Epithelial cell of proximal tubule (primary cell): ENCODE results near the gene AGBL4. TPM values are rescaled to one million over a fixed set of nuclear protein-coding genes. Genes with fewer than 3 reads are reported as not detected.
A peak's percentile ranks its signal among the peaks of the same experiment; 100 is the strongest.

Experiments used
- DNase-seq: peaks from one replicate; pipeline ENCODE4 v3.0.0-alpha.2; 2011; ENCODE audit warnings: low read depth
- H3K4me3 ChIP-seq: 2 replicates; pipeline ENCODE4 v1.5.1; 2011; ENCODE audit warnings: low read depth, mild to moderate bottlenecking, low read length
- CTCF ChIP-seq: conservative IDR thresholded peaks from 2 replicates; pipeline ENCODE4 v1.5.1; 2012; ENCODE audit warnings: low read depth, mild to moderate bottlenecking, low read length
- total RNA-seq: library from RNA; depleted of rRNA; stranded (reverse); fragments of >200 nt; gene quantifications from 2 replicates; pipeline ENCODE4 v1.2.3, GENCODE V29; 2015

The AGBL4 gene
- total RNA-seq, 1 donor from 2014 or later = not detected

DNA sequence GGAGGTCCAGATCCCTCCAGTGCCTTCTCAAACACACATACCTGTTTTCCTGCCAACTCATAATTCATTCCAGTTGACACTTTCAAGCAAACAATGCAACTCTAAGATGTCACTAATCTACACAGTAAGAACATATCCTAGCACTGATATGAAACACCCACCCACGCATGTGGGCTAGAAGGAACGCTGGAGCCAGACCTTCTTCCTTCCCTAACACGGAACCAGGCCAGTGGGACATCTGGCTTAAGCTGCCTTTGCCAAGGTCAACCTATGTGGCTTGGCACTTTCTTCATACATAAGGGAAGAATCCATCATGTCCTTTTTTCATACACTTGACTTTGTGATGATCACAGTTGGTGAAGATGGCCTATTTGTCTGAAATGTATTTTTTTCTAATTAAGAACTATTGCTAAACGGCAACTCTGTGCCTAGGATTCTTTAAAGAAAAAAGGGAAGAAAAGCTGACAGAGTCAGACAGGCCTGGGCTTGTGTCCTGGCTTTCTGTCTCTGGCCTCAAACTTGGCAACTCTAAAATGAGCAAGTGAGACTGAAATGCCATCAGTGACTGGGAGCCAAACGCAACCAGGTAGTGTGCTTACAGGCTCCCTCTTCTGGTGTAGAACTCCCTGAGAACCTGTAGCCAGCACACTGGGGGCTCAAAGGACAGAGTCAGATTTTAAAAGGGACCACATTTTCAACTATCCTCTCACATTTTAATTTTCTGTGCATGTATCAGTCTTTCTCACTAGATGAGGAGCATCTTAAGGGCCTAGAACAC is 1154.4 kb downstream of the AGBL4 start:
- TF ChIP-seq CTCF = peak; percentile 44
- no peak overlapping the region for H3K4me3 ChIP-seq
- no peak for DNase-seq

DNA sequence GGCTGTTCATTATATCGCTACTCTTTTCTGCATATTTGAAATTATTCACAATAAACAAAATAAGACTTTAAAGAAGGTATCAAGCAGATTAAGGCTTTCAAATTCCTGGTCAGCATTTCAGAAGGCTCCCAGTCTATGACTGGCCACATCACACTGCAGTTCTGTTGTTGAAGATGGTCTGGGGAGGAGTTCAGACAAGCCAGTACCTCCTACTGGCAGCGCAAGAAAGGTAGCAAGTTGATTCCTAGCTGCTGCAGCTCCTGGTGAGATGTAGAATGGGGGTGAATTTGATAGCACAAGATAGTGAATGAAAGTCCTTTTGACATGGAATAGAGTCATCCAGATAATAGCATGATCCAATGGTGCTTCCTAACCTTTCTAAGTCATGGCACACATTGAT is 1158.8 kb downstream of the AGBL4 start:
- no peak overlapping the region for H3K4me3 ChIP-seq
- no peak for TF ChIP-seq CTCF
- DNase-seq = no peak

- no peak overlapping the region for H3K4me3 ChIP-seq
- peak; percentile 25 for DNase-seq
- TF ChIP-seq CTCF = no peak
Observed at GRCh38 chr1:48859456-48859855, 1164.3 kb downstream of the AGBL4 start.

- DNase-seq = no peak
- H3K4me3 ChIP-seq = no peak overlapping the region
- no peak for TF ChIP-seq CTCF
Observed at GRCh38 chr1:48858200-48858920, 1165.4 kb downstream of the AGBL4 start.

DNA sequence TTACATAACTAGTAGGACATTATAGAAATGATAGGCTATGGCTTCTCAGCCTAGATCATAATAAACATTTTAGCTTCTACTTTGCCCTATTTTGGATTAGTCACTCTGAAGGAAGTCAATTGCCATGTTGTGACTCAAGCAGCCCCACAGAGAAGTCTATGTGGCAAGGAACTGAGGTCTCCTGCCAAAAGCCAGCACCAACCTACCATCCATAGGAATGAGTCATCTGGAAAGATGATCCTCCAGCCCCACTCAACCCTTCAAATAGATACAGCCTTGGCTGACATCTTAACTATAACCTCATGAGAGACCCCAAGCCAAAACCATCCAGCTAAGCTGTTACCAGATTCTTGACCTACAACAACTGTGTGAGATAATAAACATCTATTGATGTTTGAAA is 1170.7 kb downstream of the AGBL4 start:
- DNase-seq = peak; percentile 43
- no peak overlapping the region for H3K4me3 ChIP-seq
- TF ChIP-seq CTCF = no peak

DNA sequence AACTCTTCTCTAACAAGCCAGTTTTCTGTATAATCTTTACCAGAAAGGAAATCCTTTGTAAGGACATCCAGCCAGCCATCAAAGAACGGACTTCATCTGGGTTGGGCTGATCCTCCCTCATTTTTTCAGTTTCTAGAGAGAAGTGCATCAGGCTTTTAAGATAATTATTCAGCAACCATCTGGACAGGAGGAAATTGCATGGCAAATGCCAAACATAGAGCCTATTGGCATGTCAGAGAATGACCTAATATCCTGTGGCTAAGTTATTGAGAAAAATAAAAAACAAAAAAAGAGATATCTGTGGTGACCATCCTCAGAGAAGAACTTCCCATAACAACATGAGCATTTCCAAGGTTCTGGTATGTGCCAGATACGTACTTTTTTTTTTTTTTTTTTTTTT is 1172.1 kb downstream of the AGBL4 start:
- no peak for DNase-seq
- no peak overlapping the region for H3K4me3 ChIP-seq
- no peak for TF ChIP-seq CTCF
